ENCODE measurements around the gene HYKK. TPM values are rescaled to one million over a fixed set of nuclear protein-coding genes. Genes with fewer than 3 reads are reported as not detected.
A peak's percentile ranks its signal among the peaks of the same experiment; 100 is the strongest.

The HYKK gene, protein sequence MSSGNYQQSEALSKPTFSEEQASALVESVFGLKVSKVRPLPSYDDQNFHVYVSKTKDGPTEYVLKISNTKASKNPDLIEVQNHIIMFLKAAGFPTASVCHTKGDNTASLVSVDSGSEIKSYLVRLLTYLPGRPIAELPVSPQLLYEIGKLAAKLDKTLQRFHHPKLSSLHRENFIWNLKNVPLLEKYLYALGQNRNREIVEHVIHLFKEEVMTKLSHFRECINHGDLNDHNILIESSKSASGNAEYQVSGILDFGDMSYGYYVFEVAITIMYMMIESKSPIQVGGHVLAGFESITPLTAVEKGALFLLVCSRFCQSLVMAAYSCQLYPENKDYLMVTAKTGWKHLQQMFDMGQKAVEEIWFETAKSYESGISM
- 2.2 TPM for polyA plus RNA-seq (2012; ENCODE audit: missing spikeins)

DNA sequence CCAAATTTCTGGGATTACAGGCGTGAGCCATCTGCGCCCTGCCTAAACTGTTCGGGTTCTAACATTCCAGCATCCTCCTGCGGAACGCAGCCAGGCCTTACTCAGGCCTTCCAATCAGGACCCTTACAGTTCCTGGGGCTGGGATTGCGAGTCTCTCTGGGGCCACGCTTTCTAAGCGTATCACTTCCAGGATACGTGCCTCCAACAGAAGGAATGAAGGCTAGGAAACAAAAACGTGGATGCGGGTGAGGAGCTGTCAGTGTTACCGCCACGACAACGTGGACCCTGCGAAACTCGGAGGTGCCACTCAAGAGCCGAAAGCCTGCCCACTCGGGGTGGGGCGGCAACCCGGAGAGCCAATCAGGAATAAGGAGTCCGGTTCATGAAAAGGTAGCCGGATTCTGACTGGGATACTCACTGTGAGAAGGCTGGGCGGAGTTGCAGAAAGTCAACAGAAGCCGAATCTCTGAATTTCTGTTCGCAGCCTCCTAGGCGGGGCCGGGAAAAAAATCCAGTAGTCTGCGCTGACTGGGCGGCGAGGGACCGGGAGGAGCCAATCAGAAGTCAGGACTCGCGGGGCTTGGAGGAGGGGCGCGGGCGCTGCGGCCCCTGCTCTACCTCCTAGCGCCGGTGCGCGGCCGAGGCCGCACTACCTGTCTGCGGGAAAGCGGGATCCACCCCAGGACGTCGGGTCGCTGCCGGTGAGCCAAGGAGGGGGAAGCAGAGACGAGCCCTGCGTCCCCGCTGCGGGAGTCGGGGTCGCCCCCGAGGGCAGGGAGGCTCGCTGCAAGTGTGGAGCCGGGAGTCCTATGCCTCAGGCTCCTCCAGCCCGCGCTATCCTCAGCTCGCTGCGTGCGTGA, at the start of gene HYKK:
Gene HYKK, plus strand, starts transcription at position 607 of the 860 bp plus-strand sequence. CDS start 5,512 bp downstream, outside the sequence.
- TF ChIP-seq POLR2A (IDR thresholded peaks at IDR 0.05; ENCODE audit: low read depth, low read length) (no peak; the same call in 1 of the 2 replicates), TAF1 (IDR thresholded peaks at IDR 0.05; ENCODE audit: borderline replicate concordance, low read depth, low read length) (no peak), POLR2AphosphoS5 (IDR thresholded peaks at IDR 0.05; ENCODE audit: low read depth, low read length) (no peak)
- FAIRE-seq (peak; percentile 88), DNase-seq (ENCODE audit: insufficient read length) (peak; percentile 81)

DNA sequence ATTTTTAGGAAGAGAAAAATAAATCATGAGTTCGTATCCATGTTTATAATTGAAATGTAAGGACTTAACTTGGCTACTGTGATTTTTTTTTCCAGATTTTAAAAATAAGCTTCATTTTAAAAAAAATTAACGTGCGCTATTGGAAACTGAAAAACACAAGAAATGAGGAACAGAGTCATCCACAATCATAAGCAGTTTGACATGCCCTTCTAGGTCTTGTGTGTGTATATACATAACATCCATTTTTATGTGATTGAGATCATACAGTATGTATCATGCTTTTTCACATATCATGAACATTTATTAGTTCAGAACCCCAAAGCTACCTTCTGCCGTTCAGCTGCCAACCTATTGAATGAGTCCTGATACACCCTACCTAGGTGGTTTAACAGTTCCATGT, 46.6 kb upstream of the HYKK start:
- DNase-seq (ENCODE audit: insufficient read length) (no peak), FAIRE-seq (no peak)
- TF ChIP-seq POLR2A (IDR thresholded peaks at IDR 0.05; ENCODE audit: low read depth, low read length): no peak
- TF ChIP-seq TAF1 (IDR thresholded peaks at IDR 0.05; ENCODE audit: borderline replicate concordance, low read depth, low read length): no peak

DNA sequence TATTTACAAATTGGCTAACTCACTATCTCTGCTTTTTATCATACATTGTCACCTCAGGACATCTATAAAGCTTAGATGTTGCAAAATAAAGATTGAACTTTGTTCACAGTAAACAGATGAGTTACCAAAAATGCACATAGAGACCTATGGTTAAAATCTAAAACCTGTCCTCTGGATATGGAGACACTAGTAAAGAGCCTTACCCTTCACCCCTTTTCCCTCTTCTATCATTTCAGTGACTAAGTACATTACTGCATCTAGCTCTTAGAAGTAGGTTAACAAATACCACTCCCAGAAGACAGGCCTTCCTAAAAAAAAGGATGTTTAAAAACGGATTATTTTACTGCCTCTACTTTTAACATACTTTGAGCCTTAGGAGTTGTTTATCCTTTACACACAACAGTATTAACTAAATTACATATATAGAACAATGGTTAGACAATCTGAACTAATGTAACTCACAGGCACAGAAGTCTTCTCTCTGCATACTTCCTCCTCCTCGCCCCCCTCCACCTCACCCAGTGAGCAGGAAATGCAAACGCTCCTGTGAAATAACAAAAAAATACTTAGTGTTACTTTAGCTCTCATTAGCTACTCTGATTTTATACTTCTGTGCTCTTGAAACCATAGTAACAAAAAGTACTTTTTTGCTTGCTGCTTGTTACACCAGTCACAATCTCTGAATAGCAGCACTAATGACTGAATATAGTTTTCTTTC, 46.0 kb upstream of the HYKK start:
- FAIRE-seq (peak; percentile 42), DNase-seq (ENCODE audit: insufficient read length) (no peak)
- no peak for TF ChIP-seq TAF1 (IDR thresholded peaks at IDR 0.05; ENCODE audit: borderline replicate concordance, low read depth, low read length)
- no peak for TF ChIP-seq POLR2A (IDR thresholded peaks at IDR 0.05; ENCODE audit: low read depth, low read length)
- no peak for TF ChIP-seq POLR2AphosphoS5 (IDR thresholded peaks at IDR 0.05; ENCODE audit: low read depth, low read length)

DNA sequence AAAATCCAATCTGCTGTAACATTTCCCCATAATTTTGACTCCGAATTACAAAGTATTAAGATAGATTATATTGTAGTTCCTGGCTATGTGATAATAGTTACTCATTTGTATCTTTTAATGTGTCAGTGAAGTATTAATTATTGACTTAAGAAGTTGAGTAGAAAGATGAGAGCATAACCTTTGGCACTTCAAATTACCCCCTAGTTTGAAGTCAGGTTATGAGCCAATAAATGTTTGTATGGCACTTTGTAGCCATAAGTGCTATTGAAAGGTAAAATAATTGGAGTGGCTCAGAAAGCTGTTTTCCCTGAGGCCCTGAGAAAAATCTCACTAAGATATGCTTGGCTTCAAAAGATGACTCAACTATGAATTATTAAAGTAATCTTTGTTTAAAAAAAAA, 38.3 kb upstream of the HYKK start:
- DNase-seq (ENCODE audit: insufficient read length): no peak
- FAIRE-seq: no peak
- TF ChIP-seq POLR2AphosphoS5 (IDR thresholded peaks at IDR 0.05; ENCODE audit: low read depth, low read length): no peak
- TF ChIP-seq TAF1 (IDR thresholded peaks at IDR 0.05; ENCODE audit: borderline replicate concordance, low read depth, low read length): no peak
- no peak for TF ChIP-seq POLR2A (IDR thresholded peaks at IDR 0.05; ENCODE audit: low read depth, low read length)

DNA sequence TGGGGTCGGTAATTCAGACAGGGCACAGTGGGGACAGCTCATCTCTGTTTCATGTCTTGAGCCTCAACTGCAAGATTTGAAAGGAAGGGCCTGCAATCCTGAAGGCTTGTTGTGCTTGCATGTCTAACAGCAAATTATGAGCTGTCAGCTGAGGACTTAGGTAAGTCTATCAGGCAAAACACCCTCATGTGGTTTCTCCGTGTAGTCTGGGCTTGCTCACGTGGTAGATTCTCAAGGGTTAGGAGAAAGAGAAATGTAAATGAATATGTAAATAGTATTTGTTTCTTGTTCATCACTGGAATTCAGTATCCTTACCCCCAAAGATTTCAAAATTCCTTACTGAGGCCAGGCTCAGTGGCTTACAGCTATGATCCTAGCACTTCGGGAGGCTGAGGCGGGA, 30.1 kb upstream of the HYKK start:
- TF ChIP-seq POLR2A (IDR thresholded peaks at IDR 0.05; ENCODE audit: low read depth, low read length): no peak
- TF ChIP-seq POLR2AphosphoS5 (IDR thresholded peaks at IDR 0.05; ENCODE audit: low read depth, low read length): no peak
- TF ChIP-seq TAF1 (IDR thresholded peaks at IDR 0.05; ENCODE audit: borderline replicate concordance, low read depth, low read length): no peak
- FAIRE-seq (no peak), DNase-seq (ENCODE audit: insufficient read length) (no peak)

DNA sequence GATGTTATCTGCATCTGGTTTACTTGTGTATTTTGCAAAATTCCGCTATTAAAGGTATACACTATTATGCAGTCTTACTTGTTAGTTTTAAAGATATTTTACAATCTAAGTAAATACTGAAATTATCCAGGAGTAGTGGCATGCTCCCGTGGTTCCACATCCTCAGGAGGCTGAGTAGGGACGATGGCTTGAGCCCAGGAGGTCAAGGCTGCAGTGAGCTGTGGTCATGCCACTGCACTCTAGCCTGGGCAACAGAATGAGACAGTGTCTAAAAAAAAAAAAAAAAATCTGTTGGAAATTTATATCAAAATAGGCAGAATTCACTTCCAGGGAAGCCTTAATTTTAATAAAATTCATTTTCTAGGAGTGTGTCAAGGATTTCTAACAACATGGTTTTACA, 27.7 kb upstream of the HYKK start:
- no peak for TF ChIP-seq TAF1 (IDR thresholded peaks at IDR 0.05; ENCODE audit: borderline replicate concordance, low read depth, low read length)
- DNase-seq (ENCODE audit: insufficient read length): no peak
- no peak for FAIRE-seq

DNA sequence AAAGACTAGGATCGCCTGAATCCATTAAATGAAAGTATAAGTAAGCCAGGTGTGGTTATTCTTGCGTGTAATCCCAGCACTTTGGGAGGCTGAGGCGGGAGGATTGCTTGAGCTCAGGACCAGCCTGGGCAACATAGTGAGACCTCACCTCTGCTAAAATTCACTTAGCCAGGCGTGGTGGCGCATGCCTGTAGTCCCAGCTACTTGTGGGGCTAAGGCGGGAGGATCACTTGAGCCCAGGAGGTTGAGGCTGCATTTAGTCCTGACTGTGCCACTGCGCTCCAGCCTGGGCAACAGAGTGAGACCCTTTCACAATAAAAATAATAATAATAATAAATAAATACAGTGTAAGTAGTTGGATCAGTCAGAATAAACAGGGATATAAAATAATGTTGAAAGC, 25.5 kb upstream of the HYKK start:
- no peak for FAIRE-seq
- no peak for TF ChIP-seq POLR2AphosphoS5 (IDR thresholded peaks at IDR 0.05; ENCODE audit: low read depth, low read length)
- TF ChIP-seq POLR2A (IDR thresholded peaks at IDR 0.05; ENCODE audit: low read depth, low read length): no peak
- TF ChIP-seq TAF1 (IDR thresholded peaks at IDR 0.05; ENCODE audit: borderline replicate concordance, low read depth, low read length): no peak
- DNase-seq (ENCODE audit: insufficient read length): no peak

DNA sequence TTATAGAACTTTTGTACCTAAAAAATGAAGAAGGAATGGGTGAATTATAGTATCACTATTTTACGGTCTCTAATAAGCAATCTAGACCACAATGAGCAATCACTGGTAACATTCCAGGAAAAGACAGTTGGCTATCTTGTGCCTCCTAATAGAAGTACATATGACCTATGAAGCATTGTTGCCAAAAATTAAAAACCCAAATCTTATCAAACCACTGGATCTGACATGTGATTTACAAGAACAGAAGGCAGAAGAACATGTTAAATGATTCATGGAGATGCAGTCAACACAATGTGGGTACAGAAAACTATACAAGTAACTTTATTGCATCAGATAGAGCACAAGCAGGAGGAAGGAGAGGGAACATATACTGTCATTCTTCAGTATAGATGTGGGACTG, 14.5 kb upstream of the HYKK start:
- FAIRE-seq (no peak), DNase-seq (ENCODE audit: insufficient read length) (no peak)
- TF ChIP-seq POLR2AphosphoS5 (IDR thresholded peaks at IDR 0.05; ENCODE audit: low read depth, low read length): no peak
- no peak for TF ChIP-seq POLR2A (IDR thresholded peaks at IDR 0.05; ENCODE audit: low read depth, low read length)
- no peak for TF ChIP-seq TAF1 (IDR thresholded peaks at IDR 0.05; ENCODE audit: borderline replicate concordance, low read depth, low read length)

DNA sequence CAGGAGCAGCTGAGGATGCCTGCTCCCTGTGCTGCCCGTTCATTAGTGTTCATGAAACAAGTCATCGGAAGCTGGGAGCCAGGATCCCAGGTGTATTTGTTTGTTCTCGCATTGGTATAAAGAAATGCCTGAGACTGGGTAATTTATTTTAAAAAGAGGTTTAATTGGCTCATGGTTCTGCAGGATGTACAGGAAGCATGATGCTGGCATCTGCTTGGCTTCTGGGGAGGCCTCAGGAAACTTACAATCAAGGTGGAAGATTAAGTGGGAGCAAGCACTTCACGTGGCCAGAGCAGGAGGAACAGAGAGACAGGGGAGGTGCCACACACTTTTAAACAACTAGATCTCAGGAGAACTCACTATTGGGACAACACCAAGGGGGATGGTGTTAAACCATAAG, 5.5 kb upstream of the HYKK start:
- no peak for FAIRE-seq

DNA sequence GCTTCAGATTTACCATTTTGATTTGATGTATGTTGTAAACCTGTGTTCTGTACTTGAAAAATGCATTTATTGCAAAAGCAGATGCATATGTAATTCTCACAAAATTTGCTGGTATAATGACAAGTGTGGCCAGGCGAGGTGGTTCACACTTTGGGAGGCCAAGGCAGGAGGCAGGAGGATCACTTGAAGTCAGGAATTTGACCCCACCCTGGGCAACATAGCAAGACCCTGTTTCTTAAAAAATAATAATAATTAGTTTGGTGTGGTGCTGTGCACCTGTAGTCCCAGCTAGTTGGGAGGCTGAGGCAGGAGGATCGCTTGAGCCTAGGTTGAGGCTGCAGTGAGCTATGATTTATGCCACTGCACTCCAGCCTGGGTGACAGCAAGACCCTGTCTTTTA, 4.7 kb upstream of the HYKK start:
- TF ChIP-seq POLR2A (IDR thresholded peaks at IDR 0.05; ENCODE audit: low read depth, low read length) (no peak), TAF1 (IDR thresholded peaks at IDR 0.05; ENCODE audit: borderline replicate concordance, low read depth, low read length) (no peak), POLR2AphosphoS5 (IDR thresholded peaks at IDR 0.05; ENCODE audit: low read depth, low read length) (no peak)
- no peak for DNase-seq (ENCODE audit: insufficient read length)
- no peak for FAIRE-seq

More for the DNA sequence above, 5.5 kb upstream of the HYKK start:
- TF ChIP-seq TAF1 (IDR thresholded peaks at IDR 0.05; ENCODE audit: borderline replicate concordance, low read depth, low read length): no peak
- no peak for TF ChIP-seq POLR2AphosphoS5 (IDR thresholded peaks at IDR 0.05; ENCODE audit: low read depth, low read length)
- TF ChIP-seq POLR2A (IDR thresholded peaks at IDR 0.05; ENCODE audit: low read depth, low read length): no peak
- no peak for DNase-seq (ENCODE audit: insufficient read length)

DNA sequence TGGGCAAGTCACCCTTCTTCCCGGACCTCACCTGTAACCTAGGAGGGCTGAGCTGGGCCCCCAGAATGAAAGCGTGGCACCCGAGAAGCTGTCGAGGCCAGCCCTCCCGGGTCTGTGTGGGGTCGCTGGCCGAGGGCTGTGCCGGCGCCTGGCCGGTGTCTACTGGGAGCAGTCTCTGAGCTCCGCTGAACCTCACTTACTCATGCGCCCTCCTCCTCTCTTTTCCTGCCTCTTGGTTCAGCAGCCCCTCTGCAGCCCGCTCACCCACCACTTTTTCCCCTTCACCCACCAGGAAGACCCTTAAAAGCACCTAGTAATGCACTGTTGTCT, 419 bp downstream of the HYKK start:
- TF ChIP-seq POLR2AphosphoS5 (IDR thresholded peaks at IDR 0.05; ENCODE audit: low read depth, low read length) (no peak), TAF1 (IDR thresholded peaks at IDR 0.05; ENCODE audit: borderline replicate concordance, low read depth, low read length) (no peak), POLR2A (IDR thresholded peaks at IDR 0.05; ENCODE audit: low read depth, low read length) (no peak)
- FAIRE-seq (peak; percentile 33), DNase-seq (ENCODE audit: insufficient read length) (no peak)
